Heart left ventricle (tissue), 13 donors: ENCODE data around the gene GALNT10.

ENCODE experiments used
- POLR2A ChIP-seq, 2 donors: fragments of 450-650 bp; IDR thresholded peaks; one replicate each; pipeline ENCODE4 v1.6.1; 2017; ENCODE audit warnings: antibody characterized with exemption in 2 of 2, mild to moderate bottlenecking in 2 of 2, moderate library complexity in 2 of 2
- TF ChIP-seq, protein P1 (sequence below), 12 donors: fragments of 200-600 bp; sonication (generic) in 4 of 12; IDR thresholded peaks; one replicate each; pipeline versions ENCODE4 v1.5.0 to v1.8.0; 2018 to 2022; ENCODE audit warnings: antibody characterized with exemption in 12 of 12, mild to moderate bottlenecking in 5 of 12
- donor health status: ischemic (EF 13 %, LVEDD 7.1; RV severe dilation, severe dysfunction).
- donor health status: DM: no; HTN: yes; CAD: no.
- donor health status: DM: no; HTN: no; CAD: no.
- donor health status: ischemic (EF 25% LVEDD 6.9; RV normal size, moderate dysfunction).
- donor health status: ischemic (EF 25% LVEDD 5.7; RV mildly dilated, moderate dysfunction).
- donor health status: ischemic (EF 35%, LVEDD 5.7; RV mildly dilated, moderate dysfunction).
- donor health status: nonischemic (EF 11% LVEDD 7.7; RV severe dilation, severe dysfunction).
- donor health status: DM: yes; HTN: yes; CAD: no.
- donor health status: PGD.
- donor health status: ischemic (EF 29% LVEDD 5.4; RV normal size, mild dysfunction).
- donor health status: nonischemic (EF 23%, LVEDD 6.1; RV moderate dilation, normal function).

DNA sequence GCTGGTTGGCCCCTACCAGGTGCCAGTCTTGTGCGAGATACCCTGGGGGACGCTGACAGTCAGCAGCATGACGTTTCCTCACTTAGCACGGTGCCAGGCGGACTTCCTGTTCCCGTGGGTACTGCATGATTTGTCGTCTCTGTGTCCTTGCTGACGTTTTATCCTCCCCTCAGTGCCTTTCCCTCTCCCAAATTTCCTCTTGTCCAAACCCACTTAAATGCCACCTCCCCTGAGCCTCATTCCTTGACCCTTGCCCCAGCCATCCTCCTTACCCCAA, 194.6 kb downstream of the GALNT10 start:
- TF ChIP-seq, protein P1, sequence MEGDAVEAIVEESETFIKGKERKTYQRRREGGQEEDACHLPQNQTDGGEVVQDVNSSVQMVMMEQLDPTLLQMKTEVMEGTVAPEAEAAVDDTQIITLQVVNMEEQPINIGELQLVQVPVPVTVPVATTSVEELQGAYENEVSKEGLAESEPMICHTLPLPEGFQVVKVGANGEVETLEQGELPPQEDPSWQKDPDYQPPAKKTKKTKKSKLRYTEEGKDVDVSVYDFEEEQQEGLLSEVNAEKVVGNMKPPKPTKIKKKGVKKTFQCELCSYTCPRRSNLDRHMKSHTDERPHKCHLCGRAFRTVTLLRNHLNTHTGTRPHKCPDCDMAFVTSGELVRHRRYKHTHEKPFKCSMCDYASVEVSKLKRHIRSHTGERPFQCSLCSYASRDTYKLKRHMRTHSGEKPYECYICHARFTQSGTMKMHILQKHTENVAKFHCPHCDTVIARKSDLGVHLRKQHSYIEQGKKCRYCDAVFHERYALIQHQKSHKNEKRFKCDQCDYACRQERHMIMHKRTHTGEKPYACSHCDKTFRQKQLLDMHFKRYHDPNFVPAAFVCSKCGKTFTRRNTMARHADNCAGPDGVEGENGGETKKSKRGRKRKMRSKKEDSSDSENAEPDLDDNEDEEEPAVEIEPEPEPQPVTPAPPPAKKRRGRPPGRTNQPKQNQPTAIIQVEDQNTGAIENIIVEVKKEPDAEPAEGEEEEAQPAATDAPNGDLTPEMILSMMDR (IDR thresholded peaks at IDR 0.05), result no peak
- TF ChIP-seq POLR2A (IDR thresholded peaks at IDR 0.05), result no peak
